ENCODE results near the gene CTNND2. TPM values are rescaled to one million over a fixed set of nuclear protein-coding genes. Genes with fewer than 3 reads are reported as not detected.

CTNND2 gene
- total RNA-seq, 1 donor from 2014 or later, result 40.0 TPM

DNA sequence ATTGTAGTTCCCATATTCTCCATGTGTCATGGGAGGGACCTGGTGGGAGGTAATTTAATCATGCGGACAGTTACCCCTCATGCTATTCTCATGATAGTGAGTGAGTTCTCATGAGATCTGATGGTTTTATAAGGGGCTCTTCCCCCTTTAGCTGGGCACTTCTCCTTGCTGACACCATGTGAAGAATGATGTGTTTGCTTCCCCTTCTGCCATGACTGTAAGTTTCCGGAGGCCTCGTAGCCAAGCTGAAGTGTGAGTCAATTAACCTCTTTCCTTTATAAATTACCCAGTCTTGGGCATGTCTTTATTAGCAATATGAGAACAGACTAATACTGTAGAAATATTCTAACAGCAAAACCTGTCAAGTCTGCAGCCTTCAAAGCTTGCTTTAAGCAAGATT lies 293.2 kb downstream of the CTNND2 start:
- DNase-seq (ENCODE audit: low read depth, low spot score), result no peak
- Mint-ChIP-seq H3K36me3 (ENCODE audit: low read depth) (no peaks in the 10 kb centered on the region), H3K27me3 (ENCODE audit: low read depth) (no peaks in the 10 kb centered on the region), H3K4me3 (no peak overlapping the region), H3K27ac (ENCODE audit: unreplicated experiment) (no peak overlapping the region), H3K4me1 (no peaks in the 10 kb centered on the region), H3K9me3 (peaks cover 10% of the 10 kb centered on the region)
- TF ChIP-seq, protein P1, sequence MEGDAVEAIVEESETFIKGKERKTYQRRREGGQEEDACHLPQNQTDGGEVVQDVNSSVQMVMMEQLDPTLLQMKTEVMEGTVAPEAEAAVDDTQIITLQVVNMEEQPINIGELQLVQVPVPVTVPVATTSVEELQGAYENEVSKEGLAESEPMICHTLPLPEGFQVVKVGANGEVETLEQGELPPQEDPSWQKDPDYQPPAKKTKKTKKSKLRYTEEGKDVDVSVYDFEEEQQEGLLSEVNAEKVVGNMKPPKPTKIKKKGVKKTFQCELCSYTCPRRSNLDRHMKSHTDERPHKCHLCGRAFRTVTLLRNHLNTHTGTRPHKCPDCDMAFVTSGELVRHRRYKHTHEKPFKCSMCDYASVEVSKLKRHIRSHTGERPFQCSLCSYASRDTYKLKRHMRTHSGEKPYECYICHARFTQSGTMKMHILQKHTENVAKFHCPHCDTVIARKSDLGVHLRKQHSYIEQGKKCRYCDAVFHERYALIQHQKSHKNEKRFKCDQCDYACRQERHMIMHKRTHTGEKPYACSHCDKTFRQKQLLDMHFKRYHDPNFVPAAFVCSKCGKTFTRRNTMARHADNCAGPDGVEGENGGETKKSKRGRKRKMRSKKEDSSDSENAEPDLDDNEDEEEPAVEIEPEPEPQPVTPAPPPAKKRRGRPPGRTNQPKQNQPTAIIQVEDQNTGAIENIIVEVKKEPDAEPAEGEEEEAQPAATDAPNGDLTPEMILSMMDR (conservative IDR thresholded peaks at IDR 0.05), result no peak

DNA sequence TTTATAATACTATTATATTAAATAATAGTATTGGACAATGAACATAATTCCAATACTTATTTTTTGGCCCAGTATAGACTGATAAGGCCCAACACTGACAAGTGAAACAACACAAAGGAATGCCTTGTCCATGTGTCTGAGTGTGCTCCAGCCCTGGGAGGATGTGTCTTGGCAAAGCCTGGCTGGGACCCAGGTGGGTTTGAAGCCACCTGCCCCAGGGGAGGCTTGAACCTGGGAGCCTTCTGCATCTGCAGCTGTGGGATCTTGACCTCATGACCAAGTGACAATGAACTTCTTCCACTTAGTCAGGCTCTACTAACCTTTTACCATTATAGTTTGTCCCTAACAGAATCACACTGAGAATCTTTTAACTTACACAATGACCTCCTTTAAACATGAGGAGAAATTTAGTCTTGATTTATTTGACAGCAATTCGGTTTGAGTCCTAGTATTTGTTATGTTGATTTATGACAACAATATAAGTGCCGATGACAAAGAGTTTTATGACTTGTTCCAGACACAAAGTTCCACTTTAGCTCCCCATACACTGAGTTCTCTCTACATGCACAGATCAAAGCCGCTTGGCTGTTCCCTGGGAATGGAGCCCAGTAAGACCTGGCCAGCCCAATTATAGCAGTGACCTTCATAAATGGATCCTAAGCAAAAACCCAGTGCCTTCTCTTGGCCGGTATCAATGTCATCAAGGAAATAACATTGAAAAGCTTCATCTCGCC lies 294.5 kb downstream of the CTNND2 start:
- Mint-ChIP-seq H3K27ac (ENCODE audit: unreplicated experiment) (no peak overlapping the region), H3K9me3 (peaks cover 10% of the 10 kb centered on the region), H3K36me3 (ENCODE audit: low read depth) (no peaks in the 10 kb centered on the region), H3K4me1 (no peaks in the 10 kb centered on the region), H3K4me3 (no peak overlapping the region), H3K27me3 (ENCODE audit: low read depth) (no peaks in the 10 kb centered on the region)
- DNase-seq (ENCODE audit: low read depth, low spot score), result no peak
- TF ChIP-seq, protein P1 (conservative IDR thresholded peaks at IDR 0.05), result no peak

DNA sequence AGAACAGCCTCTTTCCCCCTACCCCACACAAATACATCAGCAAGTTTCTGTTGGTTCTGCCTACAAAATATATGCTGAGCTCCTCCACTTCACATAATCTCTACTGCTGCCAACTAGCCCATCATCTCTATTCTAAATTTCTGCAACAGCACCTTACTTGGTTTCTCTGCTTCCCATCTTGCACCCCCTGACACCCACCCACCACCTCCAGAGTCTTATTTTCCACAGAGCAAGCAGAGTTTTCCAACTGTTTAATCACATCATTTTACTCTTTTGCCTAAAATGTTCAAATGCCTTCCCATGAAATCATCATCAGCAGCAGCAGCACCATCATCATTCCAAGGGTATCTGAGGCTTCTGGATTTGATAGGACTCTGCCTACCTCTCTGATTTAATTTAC lies 295.7 kb downstream of the CTNND2 start:
- Mint-ChIP-seq H3K4me1 (no peaks in the 10 kb centered on the region), H3K27me3 (ENCODE audit: low read depth) (no peaks in the 10 kb centered on the region), H3K27ac (ENCODE audit: unreplicated experiment) (no peak overlapping the region), H3K36me3 (ENCODE audit: low read depth) (no peaks in the 10 kb centered on the region), H3K9me3 (peaks cover 7% of the 10 kb centered on the region), H3K4me3 (no peak overlapping the region)
- DNase-seq (ENCODE audit: low read depth, low spot score), result no peak
- TF ChIP-seq, protein P1 (conservative IDR thresholded peaks at IDR 0.05), result no peak

DNA sequence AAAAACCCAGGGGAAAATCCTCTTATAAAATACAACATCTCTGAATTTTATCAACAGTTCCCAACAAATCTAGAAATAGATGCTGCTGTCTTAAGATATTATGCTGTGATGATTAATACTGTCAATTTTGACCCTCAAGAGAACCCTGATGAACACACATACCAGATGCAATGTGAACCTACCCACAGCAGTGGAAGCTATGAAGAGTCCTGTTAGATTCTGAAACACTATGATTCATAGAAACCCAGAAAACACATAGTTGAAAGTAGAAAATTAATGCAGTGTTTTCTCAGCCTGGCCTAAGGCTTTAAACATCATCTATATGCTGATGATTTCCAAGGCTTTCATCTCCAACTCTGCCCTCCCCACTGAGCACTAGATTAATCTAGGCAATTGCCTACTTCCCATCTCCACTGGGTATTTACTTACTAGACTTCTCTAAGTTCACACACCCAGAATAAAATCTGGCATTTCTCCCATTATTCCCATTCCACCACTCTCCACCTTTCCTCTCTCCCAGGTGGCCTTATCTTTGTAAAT lies 296.2 kb downstream of the CTNND2 start:
- TF ChIP-seq, protein P1 (conservative IDR thresholded peaks at IDR 0.05), result no peak

DNA sequence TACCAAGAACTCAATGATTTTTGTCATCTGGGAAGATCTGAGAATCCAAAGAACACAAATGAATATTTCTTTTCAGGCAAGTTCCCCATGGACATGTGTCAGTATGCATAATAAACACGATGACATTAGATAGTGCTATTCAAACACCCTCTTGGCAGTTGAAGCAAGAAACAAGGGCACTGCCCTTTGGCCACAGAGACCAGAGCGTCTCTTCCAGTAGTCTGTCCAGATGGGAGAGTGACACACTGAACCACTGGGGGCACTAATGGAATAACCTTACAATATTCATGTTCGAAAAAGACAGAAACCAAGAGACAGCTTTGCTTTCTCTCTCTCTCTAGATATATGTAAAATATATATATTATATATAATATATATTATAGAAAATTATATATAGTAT lies 301.9 kb downstream of the CTNND2 start:
- H3K9me3 Mint-ChIP-seq, result peaks cover 6% of the 10 kb centered on the region
- no peaks in the 10 kb centered on the region for H3K27me3 Mint-ChIP-seq (ENCODE audit: low read depth)
- H3K36me3 Mint-ChIP-seq (ENCODE audit: low read depth), result peaks cover 2% of the 10 kb centered on the region
- H3K4me1 Mint-ChIP-seq, result peaks cover 4% of the 10 kb centered on the region
- DNase-seq (ENCODE audit: low read depth, low spot score), result no peak
- TF ChIP-seq, protein P1 (conservative IDR thresholded peaks at IDR 0.05), result peak; percentile 43
- no peak overlapping the region for H3K4me3 Mint-ChIP-seq
- no peak overlapping the region for H3K27ac Mint-ChIP-seq (ENCODE audit: unreplicated experiment)

More for the DNA sequence above, 296.2 kb downstream of the CTNND2 start:
- no peak for DNase-seq (ENCODE audit: low read depth, low spot score)
- Mint-ChIP-seq H3K27me3 (ENCODE audit: low read depth) (no peaks in the 10 kb centered on the region), H3K9me3 (peaks cover 7% of the 10 kb centered on the region), H3K36me3 (ENCODE audit: low read depth) (no peaks in the 10 kb centered on the region), H3K4me1 (no peaks in the 10 kb centered on the region), H3K27ac (ENCODE audit: unreplicated experiment) (no peak overlapping the region), H3K4me3 (no peak overlapping the region)
